ENCODE results near the gene DR1.
"Not testable (repeated sequence)": the region's sequence is repeated elsewhere in the genome, so short reads cannot be mapped to it uniquely, and the experiment has no call there.

Gene DR1

DNA sequence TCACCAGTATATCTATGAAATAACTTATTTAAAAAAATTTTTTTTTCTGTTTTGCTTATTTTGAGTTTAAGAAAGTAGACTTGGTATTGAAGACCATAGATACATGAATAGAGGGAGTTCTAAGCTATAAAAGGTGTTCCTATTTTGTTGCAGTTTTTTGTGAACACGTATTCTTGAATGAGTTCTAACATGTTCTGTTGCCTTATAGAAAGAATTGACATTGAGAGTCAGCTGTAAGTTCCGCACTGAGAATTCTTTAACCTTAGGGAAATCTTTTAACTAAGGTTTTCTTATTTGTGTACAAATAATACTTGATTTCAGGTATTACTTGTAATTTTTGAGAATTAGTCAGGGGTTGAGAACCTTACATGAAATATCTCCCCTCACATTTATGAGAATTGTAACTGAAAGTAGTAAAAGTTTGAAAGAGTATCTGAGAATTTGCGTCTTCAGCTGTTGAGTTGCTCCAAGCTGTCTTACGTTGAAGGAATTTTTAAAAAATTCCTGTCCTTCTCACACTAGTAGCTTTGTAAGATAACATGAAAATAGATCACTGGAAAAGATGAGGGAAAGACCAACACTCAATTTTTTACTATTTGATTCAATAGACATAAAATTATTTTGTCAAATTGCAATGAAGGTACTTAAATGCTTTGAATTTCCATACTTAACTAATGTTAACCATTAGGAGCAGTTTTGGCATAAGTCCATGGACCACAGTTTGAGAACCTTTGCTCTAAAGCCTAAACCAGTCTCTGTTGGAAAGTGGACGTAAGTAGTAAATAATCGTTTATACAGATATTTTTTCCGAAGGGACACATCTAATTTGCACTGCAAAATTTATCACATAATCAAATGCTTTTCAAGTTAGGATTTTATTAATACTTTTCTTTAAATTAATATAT, 3.8 kb downstream of the DR1 start:
- Mint-ChIP-seq H3K9me3 (no peaks in the 10 kb centered on the region), H3K4me3 (peak overlapping the region; percentile 99), H3K36me3 (ENCODE audit: low read depth) (peaks cover 32% of the 10 kb centered on the region), H3K27ac (peak overlapping the region; percentile 18), H3K4me1 (ENCODE audit: low read depth) (peaks cover 40% of the 10 kb centered on the region), H3K27me3 (ENCODE audit: low read depth) (no peaks in the 10 kb centered on the region)

DNA sequence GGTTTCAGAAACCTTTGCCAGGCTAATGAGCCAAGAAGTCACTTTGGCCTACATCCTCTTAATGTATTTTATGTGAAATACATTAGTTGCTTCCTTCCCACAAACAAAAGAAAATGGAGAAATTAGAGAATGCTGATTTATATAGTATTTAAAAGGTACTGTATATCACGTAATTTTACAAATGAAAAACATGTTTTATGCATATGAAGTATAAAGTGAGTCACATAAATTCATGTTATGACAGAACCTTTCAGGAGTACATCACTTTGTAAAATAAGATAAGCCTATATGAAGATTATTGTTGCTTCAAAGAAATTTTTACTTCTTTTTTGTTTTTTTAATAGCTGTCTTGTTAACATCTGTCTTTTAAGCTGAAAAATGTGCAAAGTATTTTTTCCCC, 4.6 kb downstream of the DR1 start:
- Mint-ChIP-seq H3K27me3 (ENCODE audit: low read depth) (no peaks in the 10 kb centered on the region), H3K9me3 (no peaks in the 10 kb centered on the region), H3K4me1 (ENCODE audit: low read depth) (peaks cover 43% of the 10 kb centered on the region), H3K36me3 (ENCODE audit: low read depth) (peaks cover 36% of the 10 kb centered on the region), H3K27ac (no peak overlapping the region), H3K4me3 (peak overlapping the region; percentile 81)

DNA sequence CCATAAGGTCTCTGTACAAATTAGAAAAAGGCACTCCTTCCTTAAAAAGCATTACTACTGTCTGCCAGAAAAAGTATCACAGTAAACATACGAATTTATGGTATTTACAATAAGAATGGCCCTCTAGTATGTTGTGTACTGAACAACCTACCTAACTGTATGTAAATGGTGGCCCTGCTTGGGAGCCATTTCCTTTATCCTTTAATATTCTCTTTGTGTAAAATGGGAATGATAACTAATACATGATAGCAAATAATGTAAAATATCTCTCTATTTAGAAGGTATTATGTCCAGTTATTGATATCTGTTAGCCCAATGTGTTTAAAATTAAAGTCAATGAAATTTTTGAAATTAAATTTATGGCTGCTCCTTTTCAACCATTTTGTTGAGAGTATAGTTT, 5.2 kb downstream of the DR1 start:
- H3K9me3 Mint-ChIP-seq, result no peaks in the 10 kb centered on the region
- H3K4me3 Mint-ChIP-seq, result no peak overlapping the region
- peaks cover 38% of the 10 kb centered on the region for H3K36me3 Mint-ChIP-seq (ENCODE audit: low read depth)
- peaks cover 46% of the 10 kb centered on the region for H3K4me1 Mint-ChIP-seq (ENCODE audit: low read depth)
- no peak overlapping the region for H3K27ac Mint-ChIP-seq
- no peaks in the 10 kb centered on the region for H3K27me3 Mint-ChIP-seq (ENCODE audit: low read depth)

DNA sequence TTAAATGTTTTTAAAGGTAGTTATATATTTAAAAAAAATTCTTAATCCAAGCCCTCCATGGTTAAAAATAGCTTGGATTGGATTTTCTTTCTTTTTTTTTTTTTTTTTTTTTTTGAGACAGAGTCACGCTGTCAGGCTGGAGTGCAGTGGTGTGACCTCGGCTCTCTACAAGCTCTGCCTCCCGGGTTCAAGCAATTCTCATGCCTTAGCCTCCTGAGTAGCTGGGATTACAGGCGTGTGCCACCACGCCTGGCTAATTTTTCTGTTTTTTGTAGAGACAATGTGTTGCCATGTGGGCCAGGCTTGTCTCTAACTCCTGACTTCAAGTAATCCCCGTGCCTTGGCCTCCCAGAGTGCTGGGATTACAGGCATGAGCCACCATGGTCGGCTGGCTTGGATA, 5.6 kb downstream of the DR1 start:
- not testable (repeated sequence) for H3K27ac Mint-ChIP-seq; H3K27me3 Mint-ChIP-seq (ENCODE audit: low read depth); H3K9me3 Mint-ChIP-seq; H3K4me3 Mint-ChIP-seq
- Mint-ChIP-seq H3K36me3 (ENCODE audit: low read depth) (peaks cover 40% of the 10 kb centered on the region), H3K4me1 (ENCODE audit: low read depth) (peaks cover 46% of the 10 kb centered on the region)

DNA sequence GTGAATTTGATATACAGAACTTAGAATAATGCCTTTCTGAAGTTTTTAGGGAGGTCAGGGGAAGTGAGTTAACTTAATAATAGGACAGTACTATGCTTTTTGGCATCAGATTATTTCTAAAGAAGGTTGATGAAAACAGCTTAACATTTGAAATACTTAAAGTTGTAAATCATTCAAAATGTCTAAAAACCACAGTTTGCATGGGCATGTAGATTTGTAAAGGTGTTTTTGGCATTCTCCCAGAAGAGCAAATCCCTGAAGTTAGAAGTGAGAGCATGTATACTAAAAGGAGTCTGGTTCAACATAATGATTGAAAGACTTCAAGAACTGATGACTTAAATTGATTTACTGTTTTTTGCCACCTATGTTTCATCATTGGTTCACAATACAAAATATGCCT, 6.7 kb downstream of the DR1 start:
- peak overlapping the region; percentile 19 for H3K4me3 Mint-ChIP-seq
- no peaks in the 10 kb centered on the region for H3K9me3 Mint-ChIP-seq
- peaks cover 34% of the 10 kb centered on the region for H3K36me3 Mint-ChIP-seq (ENCODE audit: low read depth)
- peak overlapping the region; percentile 55 for H3K27ac Mint-ChIP-seq
- H3K4me1 Mint-ChIP-seq (ENCODE audit: low read depth), result peaks cover 47% of the 10 kb centered on the region
- no peaks in the 10 kb centered on the region for H3K27me3 Mint-ChIP-seq (ENCODE audit: low read depth)

DNA sequence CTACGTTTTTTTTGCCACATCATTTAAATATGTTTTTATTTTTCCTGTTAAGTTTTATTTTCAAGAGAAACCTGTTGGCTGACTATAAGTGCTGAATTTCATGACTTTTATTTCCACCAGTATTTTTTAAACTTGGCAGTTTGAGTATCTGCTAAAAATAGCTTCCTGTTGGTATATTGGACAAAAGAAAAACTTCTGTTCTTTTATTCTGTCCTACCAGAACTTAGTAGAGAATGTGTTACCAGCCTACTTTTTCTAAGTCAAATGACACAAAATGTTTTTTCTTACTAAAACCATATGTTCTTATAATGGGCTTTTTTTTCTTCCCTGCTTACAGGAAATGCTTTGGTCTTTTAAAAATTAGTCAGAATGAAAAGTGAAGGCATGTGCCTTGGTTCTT, 7.6 kb downstream of the DR1 start:
- H3K9me3 Mint-ChIP-seq, result no peaks in the 10 kb centered on the region
- peaks cover 36% of the 10 kb centered on the region for H3K36me3 Mint-ChIP-seq (ENCODE audit: low read depth)
- no peak overlapping the region for H3K4me3 Mint-ChIP-seq

DNA sequence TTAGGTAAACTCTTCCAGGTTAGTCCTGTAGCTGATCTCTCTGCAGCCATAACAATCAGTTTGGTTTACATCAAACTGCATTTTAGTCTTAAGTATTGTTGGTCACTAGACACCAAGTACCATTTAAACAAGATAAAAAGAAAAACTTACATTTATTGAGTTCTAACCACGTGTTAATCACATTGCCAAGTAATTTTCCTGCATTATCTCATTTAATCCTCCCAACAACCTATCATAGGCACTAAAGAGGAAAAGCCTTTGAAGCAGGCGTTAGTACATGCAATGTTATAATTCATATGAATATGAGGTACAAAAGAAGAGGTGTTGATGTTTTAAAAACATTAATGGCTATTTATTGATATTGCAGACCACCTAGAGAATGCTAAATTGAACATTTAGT, 9.0 kb downstream of the DR1 start:
- H3K36me3 Mint-ChIP-seq (ENCODE audit: low read depth), result peaks cover 41% of the 10 kb centered on the region
- H3K27me3 Mint-ChIP-seq (ENCODE audit: low read depth), result no peaks in the 10 kb centered on the region
- peaks cover 57% of the 10 kb centered on the region for H3K4me1 Mint-ChIP-seq (ENCODE audit: low read depth)
- H3K27ac Mint-ChIP-seq, result no peak overlapping the region
- H3K4me3 Mint-ChIP-seq, result no peak overlapping the region
- no peaks in the 10 kb centered on the region for H3K9me3 Mint-ChIP-seq

More for the DNA sequence above, 7.6 kb downstream of the DR1 start:
- Mint-ChIP-seq H3K27me3 (ENCODE audit: low read depth) (no peaks in the 10 kb centered on the region), H3K4me1 (ENCODE audit: low read depth) (peaks cover 52% of the 10 kb centered on the region), H3K27ac (no peak overlapping the region)

DNA sequence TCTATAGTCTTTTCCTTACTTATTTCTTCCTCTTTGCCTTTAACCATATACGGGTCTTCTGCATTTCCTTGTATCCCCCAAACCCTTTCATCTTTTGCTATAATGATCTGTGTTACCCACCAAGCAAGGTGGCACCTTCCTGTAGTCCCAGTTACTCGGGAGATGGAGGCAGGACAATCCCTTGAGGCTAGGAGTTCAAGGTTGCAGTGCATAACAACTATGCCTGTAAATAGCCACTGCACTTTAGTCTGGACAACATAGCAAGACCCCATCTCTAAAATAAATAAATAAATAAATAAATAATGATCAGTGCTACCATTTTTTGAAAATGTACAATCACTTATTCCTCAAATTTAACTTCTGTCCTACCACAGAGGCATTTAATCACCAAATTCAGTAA, 11.5 kb downstream of the DR1 start:
- peaks cover 56% of the 10 kb centered on the region for H3K4me1 Mint-ChIP-seq (ENCODE audit: low read depth)
- no peaks in the 10 kb centered on the region for H3K27me3 Mint-ChIP-seq (ENCODE audit: low read depth)
- H3K27ac Mint-ChIP-seq, result no peak overlapping the region
- peaks cover 41% of the 10 kb centered on the region for H3K36me3 Mint-ChIP-seq (ENCODE audit: low read depth)
- H3K9me3 Mint-ChIP-seq, result no peaks in the 10 kb centered on the region
- no peak overlapping the region for H3K4me3 Mint-ChIP-seq

DNA sequence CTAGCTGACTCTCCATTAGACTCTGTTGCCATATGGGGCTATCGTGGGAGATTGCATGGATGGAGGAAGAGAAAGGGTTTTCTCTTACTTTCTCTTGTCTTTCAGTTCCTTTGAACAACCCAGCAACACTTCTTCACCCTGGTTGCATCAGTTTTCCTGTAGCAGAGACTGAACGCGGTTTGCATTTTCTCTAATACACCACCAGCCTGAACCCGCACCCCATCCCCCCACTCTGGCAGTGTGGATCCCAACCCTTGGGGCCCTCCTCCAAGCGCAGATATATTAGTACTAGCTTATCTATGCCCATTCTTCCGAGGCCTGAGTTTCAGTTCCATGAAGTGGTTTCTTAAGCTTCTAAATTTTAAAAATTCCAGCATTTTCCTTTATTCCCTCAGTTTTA, 12.6 kb downstream of the DR1 start:
- Mint-ChIP-seq H3K36me3 (ENCODE audit: low read depth) (peaks cover 44% of the 10 kb centered on the region), H3K4me1 (ENCODE audit: low read depth) (peaks cover 53% of the 10 kb centered on the region), H3K27ac (no peak overlapping the region), H3K27me3 (ENCODE audit: low read depth) (no peaks in the 10 kb centered on the region), H3K9me3 (no peaks in the 10 kb centered on the region), H3K4me3 (no peak overlapping the region)

DNA sequence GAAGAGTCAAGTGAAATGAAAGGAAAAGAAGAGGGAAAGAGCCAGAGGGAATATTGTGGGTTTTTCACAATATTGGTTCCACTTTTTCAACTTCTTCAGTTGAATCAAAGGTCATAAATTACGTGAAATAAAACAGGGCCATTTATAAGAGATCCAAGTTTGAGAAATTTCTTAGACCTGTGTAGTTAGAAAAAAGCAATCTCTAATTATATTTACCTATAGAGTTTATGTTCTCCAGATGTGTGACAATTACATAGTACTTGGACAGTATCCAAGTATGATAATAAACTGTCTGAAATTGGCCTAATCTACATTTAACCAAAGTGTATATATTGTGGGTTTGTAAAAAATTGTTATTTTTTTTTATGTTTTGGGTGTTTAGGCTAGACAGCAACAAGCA, 14.4 kb downstream of the DR1 start:
- H3K36me3 Mint-ChIP-seq (ENCODE audit: low read depth), result peaks cover 51% of the 10 kb centered on the region
- H3K27me3 Mint-ChIP-seq (ENCODE audit: low read depth), result no peaks in the 10 kb centered on the region
- no peak overlapping the region for H3K4me3 Mint-ChIP-seq
- H3K4me1 Mint-ChIP-seq (ENCODE audit: low read depth), result peaks cover 48% of the 10 kb centered on the region
- H3K27ac Mint-ChIP-seq, result no peak overlapping the region
- no peaks in the 10 kb centered on the region for H3K9me3 Mint-ChIP-seq

DNA sequence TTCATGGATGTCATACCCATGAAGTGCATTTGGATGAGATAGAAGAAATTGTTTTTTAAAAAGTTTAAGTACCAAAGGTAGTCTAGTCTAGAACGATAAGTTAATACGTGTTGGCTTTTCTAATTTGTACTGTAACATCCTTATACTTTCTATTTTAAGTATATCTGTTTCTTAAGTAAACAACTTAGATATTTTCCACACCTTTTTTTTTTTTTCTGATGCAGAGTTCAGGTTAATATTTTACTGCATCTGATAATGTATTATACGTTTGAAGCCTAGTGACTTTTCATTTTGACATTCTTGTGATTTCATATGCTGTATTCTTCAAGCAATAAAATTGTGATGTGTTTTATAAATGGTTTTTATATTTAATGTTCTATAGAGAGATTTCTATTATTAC, 16.5 kb downstream of the DR1 start:
- no peaks in the 10 kb centered on the region for H3K9me3 Mint-ChIP-seq
- no peak overlapping the region for H3K27ac Mint-ChIP-seq
- peaks cover 51% of the 10 kb centered on the region for H3K36me3 Mint-ChIP-seq (ENCODE audit: low read depth)
- H3K4me1 Mint-ChIP-seq (ENCODE audit: low read depth), result peaks cover 40% of the 10 kb centered on the region
- no peak overlapping the region for H3K4me3 Mint-ChIP-seq
- no peaks in the 10 kb centered on the region for H3K27me3 Mint-ChIP-seq (ENCODE audit: low read depth)

DNA sequence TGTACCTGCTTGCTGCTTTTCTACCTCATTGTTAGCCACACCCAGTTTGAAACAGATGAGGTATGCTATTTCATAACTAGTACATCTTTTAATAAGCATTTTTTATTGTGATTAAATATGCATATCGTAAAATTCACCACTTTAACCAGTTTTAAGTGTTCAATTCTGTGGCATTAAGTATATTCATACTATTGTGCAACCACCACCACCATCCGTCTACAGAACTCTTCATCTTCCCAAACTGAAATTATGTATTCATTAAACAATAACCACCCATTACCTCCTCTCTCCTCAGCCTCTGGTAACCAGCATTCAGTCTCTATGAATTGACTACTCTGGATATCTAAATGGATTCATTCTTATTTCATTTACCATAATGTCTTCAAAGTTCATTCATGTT, 20.1 kb downstream of the DR1 start:
- H3K27ac Mint-ChIP-seq, result no peak overlapping the region
- H3K36me3 Mint-ChIP-seq (ENCODE audit: low read depth), result peaks cover 41% of the 10 kb centered on the region
- no peaks in the 10 kb centered on the region for H3K9me3 Mint-ChIP-seq
- H3K4me1 Mint-ChIP-seq (ENCODE audit: low read depth), result peaks cover 13% of the 10 kb centered on the region
- no peaks in the 10 kb centered on the region for H3K27me3 Mint-ChIP-seq (ENCODE audit: low read depth)
- no peak overlapping the region for H3K4me3 Mint-ChIP-seq

DNA sequence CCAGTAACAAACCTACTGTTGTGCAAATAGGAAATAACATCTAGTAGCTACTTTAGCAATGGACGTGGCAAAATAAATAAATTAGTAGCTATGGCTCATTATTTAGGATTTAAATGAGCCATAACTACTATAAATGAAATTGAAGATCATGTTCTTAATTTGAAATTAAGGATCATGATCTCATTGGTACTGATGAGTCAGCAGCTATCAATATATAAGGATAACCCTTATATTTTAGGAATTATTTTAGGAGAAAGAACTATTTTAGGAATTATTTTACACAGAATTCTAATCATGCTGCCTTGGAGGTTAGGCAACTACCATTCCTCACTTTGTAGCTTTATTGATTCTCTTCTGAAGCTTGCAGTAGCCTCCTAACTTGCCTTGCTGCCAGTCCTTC, 24.0 kb downstream of the DR1 start:
- H3K4me1 Mint-ChIP-seq (ENCODE audit: low read depth), result no peaks in the 10 kb centered on the region
- H3K27ac Mint-ChIP-seq, result no peak overlapping the region
- H3K27me3 Mint-ChIP-seq (ENCODE audit: low read depth), result no peaks in the 10 kb centered on the region
- H3K4me3 Mint-ChIP-seq, result no peak overlapping the region
- peaks cover 6% of the 10 kb centered on the region for H3K9me3 Mint-ChIP-seq
- peaks cover 38% of the 10 kb centered on the region for H3K36me3 Mint-ChIP-seq (ENCODE audit: low read depth)

DNA sequence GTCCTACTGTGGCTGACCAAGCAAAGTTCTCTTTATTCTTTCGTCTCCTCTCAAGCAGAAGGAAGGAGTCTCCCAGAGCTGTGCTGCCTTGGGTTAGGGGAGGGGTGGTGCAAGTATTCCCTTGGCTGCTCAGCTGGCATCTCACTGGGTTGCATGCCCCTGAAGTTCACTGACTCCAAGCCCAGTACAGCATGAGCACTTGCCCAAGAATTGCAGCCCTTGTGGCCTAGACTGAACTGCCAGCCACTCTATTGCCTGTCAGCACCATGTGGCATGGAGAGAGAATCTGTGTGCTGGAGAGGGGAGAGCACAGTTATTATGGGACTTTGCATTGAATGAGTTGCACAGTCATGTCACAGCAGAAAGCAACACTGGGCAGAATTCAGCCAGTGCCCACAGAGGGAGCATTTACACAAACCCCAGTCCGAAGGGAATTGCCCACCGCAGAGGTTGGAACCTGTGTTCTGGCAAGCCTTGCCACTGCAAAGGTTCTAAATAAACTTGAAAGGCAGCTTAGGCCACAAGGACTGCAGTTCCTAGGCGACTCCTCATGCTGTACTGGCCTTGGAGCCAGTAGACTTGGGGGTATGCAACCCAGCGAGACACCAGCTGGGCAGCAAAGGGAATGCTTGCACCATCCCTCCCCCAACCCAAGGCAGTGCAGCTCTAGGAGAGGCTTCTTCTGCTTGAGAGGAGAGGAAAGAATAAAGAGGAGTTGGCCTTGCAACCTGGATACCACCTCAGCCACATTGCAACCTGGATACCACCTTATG, 28.8 kb downstream of the DR1 start:
- no peaks in the 10 kb centered on the region for H3K4me1 Mint-ChIP-seq (ENCODE audit: low read depth)
- H3K4me3 Mint-ChIP-seq, result no peak overlapping the region
- no peaks in the 10 kb centered on the region for H3K27me3 Mint-ChIP-seq (ENCODE audit: low read depth)
- peaks cover 37% of the 10 kb centered on the region for H3K9me3 Mint-ChIP-seq
- peaks cover 39% of the 10 kb centered on the region for H3K36me3 Mint-ChIP-seq (ENCODE audit: low read depth)
- no peak overlapping the region for H3K27ac Mint-ChIP-seq

DNA sequence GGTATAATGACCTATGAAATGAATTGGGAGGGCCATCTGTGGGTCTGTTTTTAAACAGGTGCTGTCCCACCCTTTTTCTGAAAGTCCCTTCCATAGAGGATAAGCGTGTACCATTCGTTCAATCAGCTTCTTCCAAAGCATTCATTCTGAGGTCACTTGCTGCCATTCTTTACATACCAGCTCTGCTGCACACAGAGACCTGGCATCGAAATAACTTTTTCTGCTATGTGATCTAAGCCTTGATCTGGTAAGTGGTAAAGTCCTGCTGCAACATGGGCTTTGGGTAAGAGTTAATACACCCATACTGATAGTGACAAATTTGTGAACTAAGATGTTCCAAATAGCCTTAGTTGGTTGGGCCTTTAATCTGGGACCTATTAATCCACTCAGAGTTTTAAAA, 38.9 kb downstream of the DR1 start:
- Mint-ChIP-seq H3K36me3 (ENCODE audit: low read depth) (peaks cover 6% of the 10 kb centered on the region), H3K27ac (no peak overlapping the region), H3K4me1 (ENCODE audit: low read depth) (peaks cover 2% of the 10 kb centered on the region), H3K9me3 (peaks cover 31% of the 10 kb centered on the region), H3K4me3 (no peak overlapping the region), H3K27me3 (ENCODE audit: low read depth) (peaks cover 7% of the 10 kb centered on the region)
